ENCODE measurements around the gene TSPAN10. TPM values are rescaled to one million over a fixed set of nuclear protein-coding genes. Genes with fewer than 3 reads are reported as not detected.

Gene TSPAN10
- polyA plus RNA-seq, 4 donors: 2.0 to 6.9 (median 2.2) TPM

GRCh38 chr17:81631482-81631881 is 5.5 kb upstream of the TSPAN10 start:
- no peak for DNase-seq (ENCODE audit: low read depth in 4 of 4, low spot score in 3 of 4)

- DNase-seq (ENCODE audit: low read depth in 4 of 4, low spot score in 3 of 4): no peak
Observed at GRCh38 chr17:81635431-81635830, 1.6 kb upstream of the TSPAN10 start.

- DNase-seq (ENCODE audit: low read depth in 4 of 4, low spot score in 3 of 4): no peak
Observed at GRCh38 chr17:81635973-81636504, 957 bp upstream of the TSPAN10 start.

- no peak for DNase-seq (ENCODE audit: low read depth in 4 of 4, low spot score in 3 of 4)
Observed at GRCh38 chr17:81638683-81639082, 1.7 kb downstream of the TSPAN10 start.

GRCh38 chr17:81640011-81640410 is 3.0 kb downstream of the TSPAN10 start:
- no peak for DNase-seq (ENCODE audit: low read depth in 4 of 4, low spot score in 3 of 4)

- no peak for DNase-seq (ENCODE audit: low read depth in 4 of 4, low spot score in 3 of 4)
Observed at GRCh38 chr17:81641825-81642489, 5.0 kb downstream of the TSPAN10 start.

GRCh38 chr17:81644496-81644895 is 7.5 kb downstream of the TSPAN10 start:
- DNase-seq (ENCODE audit: low read depth in 4 of 4, low spot score in 3 of 4): no peak

GRCh38 chr17:81644976-81645952 is 8.3 kb downstream of the TSPAN10 start:
- no peak for DNase-seq (ENCODE audit: low read depth in 4 of 4, low spot score in 3 of 4)

- DNase-seq (ENCODE audit: low read depth in 4 of 4, low spot score in 3 of 4): no peak
Observed at GRCh38 chr17:81646869-81647600, 10.0 kb downstream of the TSPAN10 start.

- DNase-seq (ENCODE audit: low read depth in 4 of 4, low spot score in 3 of 4): no peak
Observed at GRCh38 chr17:81647640-81648012, 10.6 kb downstream of the TSPAN10 start.

- DNase-seq (ENCODE audit: low read depth in 4 of 4, low spot score in 3 of 4): no peak
Observed at GRCh38 chr17:81648013-81648706, 11.2 kb downstream of the TSPAN10 start.

- DNase-seq (ENCODE audit: low read depth in 4 of 4, low spot score in 3 of 4): no peak
Observed at GRCh38 chr17:81648707-81649085, 11.7 kb downstream of the TSPAN10 start.

- no peak for DNase-seq (ENCODE audit: low read depth in 4 of 4, low spot score in 3 of 4)
Observed at GRCh38 chr17:81650951-81651350, 14.0 kb downstream of the TSPAN10 start.

- DNase-seq (ENCODE audit: low read depth in 4 of 4, low spot score in 3 of 4): no peak
Observed at GRCh38 chr17:81651692-81652091, 14.7 kb downstream of the TSPAN10 start.

- DNase-seq (ENCODE audit: low read depth in 4 of 4, low spot score in 3 of 4): peak in 1 of 4 donors; percentile 30
Observed at GRCh38 chr17:81652906-81653771, 16.1 kb downstream of the TSPAN10 start.

- no peak for DNase-seq (ENCODE audit: low read depth in 4 of 4, low spot score in 3 of 4)
Observed at GRCh38 chr17:81655378-81656117, 18.6 kb downstream of the TSPAN10 start.

GRCh38 chr17:81656118-81656743 is 19.2 kb downstream of the TSPAN10 start, which contains the start of gene PDE6G:
PDE6G (minus strand) TSS chr17:81656542; CDS start chr17:81653305, 3,237 bp downstream.
- no peak for DNase-seq (ENCODE audit: low read depth in 4 of 4, low spot score in 3 of 4)

GRCh38 chr17:81656835-81657234 is 19.8 kb downstream of the TSPAN10 start:
- DNase-seq (ENCODE audit: low read depth in 4 of 4, low spot score in 3 of 4): no peak
